Neural progenitor cell (in vitro differentiated cells): ENCODE data around the gene CFL1.

Source experiments
- EZH2 ChIP-seq: fragments of 200-600 bp; sonication (generic); IDR thresholded peaks from 2 replicates; pipeline ENCODE4 v1.6.1; 2017; ENCODE audit warnings: antibody characterized with exemption, mild to moderate bottlenecking, moderate library complexity
- TF ChIP-seq, protein P1 (sequence below): fragments of 200-600 bp; sonication (generic); IDR thresholded peaks from 2 replicates; pipeline ENCODE4 v1.5.1; 2017; ENCODE audit warnings: antibody characterized with exemption, mild to moderate bottlenecking

DNA sequence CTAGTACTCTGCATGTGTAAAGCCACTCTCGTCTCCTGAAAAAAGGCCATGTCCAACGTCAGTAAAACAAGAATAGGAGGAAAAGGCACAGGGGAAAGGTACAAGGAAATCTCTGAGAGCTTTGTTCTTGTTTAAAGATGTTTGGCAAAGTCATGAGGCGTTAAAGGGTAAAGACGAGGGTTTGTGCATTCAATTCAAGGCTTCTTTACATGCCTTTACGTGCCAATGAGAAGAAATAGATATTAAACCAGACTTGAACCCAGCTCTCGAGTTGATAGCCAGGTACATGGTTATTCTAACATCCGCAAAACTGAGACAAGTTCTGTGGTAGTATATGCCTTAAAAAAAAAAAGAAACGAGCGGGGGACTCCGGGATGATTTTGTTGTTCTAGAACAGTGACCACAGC lies 704 bp upstream of the CFL1 start:
- TF ChIP-seq EZH2 = no peak
- TF ChIP-seq, protein P1, sequence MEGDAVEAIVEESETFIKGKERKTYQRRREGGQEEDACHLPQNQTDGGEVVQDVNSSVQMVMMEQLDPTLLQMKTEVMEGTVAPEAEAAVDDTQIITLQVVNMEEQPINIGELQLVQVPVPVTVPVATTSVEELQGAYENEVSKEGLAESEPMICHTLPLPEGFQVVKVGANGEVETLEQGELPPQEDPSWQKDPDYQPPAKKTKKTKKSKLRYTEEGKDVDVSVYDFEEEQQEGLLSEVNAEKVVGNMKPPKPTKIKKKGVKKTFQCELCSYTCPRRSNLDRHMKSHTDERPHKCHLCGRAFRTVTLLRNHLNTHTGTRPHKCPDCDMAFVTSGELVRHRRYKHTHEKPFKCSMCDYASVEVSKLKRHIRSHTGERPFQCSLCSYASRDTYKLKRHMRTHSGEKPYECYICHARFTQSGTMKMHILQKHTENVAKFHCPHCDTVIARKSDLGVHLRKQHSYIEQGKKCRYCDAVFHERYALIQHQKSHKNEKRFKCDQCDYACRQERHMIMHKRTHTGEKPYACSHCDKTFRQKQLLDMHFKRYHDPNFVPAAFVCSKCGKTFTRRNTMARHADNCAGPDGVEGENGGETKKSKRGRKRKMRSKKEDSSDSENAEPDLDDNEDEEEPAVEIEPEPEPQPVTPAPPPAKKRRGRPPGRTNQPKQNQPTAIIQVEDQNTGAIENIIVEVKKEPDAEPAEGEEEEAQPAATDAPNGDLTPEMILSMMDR = no peak
